Measurements from ENCODE around the gene EGLN2. TPM values are rescaled to one million over a fixed set of nuclear protein-coding genes. Genes with fewer than 3 reads are reported as not detected.
"Not testable (repeated sequence)": the region's sequence is repeated elsewhere in the genome, so short reads cannot be mapped to it uniquely, and the experiment has no call there.

The EGLN2 gene
- total and polyA plus RNA-seq, 2 donors (not counting 3 experiments of a cell fraction or from before 2014, with no cell fraction given): 118 to 152 TPM

DNA sequence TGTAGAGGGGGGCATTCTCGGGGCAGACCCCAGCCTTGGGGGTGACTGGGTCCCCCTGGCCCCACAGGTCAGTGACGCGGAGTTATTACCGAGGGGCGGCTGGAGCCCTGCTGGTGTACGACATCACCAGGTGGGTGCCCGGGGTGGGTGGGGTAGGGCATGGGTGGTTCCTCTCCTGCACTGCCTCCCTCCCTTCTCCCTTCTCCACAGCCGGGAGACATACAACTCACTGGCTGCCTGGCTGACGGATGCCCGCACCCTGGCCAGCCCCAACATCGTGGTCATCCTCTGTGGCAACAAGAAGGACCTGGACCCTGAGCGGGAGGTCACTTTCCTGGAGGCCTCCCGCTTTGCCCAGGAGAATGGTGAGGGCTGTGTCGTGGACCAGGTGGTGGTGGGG lies 15.3 kb upstream of the EGLN2 start:
- CTCF ChIA-PET: interaction anchor here (1.6 to 1.7 kb wide), 2 partner anchors 15 to 149 kb away, joined by 3 to 5 read pairs; partner anchors contain the start of gene EGLN2

DNA sequence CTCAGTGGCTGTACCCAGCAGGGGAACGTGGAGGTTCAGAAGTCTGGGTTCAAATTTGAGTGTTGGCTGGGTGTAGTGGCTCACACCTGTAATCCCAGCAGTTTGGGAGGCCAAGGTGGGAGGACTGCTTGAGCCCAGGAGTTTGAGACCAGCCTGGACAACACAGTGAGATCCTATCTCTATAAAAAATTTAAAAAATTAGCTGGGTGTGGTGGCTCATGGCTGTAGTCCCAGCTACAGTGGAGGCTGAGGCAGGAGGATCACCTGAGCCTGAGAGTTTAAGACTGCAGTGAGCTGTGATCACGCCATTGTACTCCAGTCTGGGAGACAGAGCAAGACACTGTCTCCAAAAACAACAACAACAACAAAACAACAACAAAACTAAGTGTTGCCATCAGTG lies 14.8 kb upstream of the EGLN2 start:
- H3K27ac ChIP-seq (ENCODE audit: insufficient read depth, low read depth, low read length); POLR2A ChIA-PET; H3K4me3 ChIP-seq (replicated peaks in 1 of 3; ENCODE audit: insufficient read depth in 1 of 3, low read depth in 1 of 3, low read length in 3 of 3); H3K9ac ChIP-seq (replicated peaks; ENCODE audit: extremely low read depth, insufficient read depth, low read length); H4K20me1 ChIP-seq (replicated peaks; ENCODE audit: control insufficient read depth, extremely low read depth, insufficient read depth, low read length); H3K36me3 ChIP-seq (ENCODE audit: control insufficient read depth in 2 of 2, extremely low read depth in 1 of 2, insufficient read depth in 2 of 2, low read length in 2 of 2); H2AFZ ChIP-seq (ENCODE audit: low read depth, low read length); dilution Hi-C loops (cut with MboI; ENCODE audit: extremely low pct_ligation_motif_present, low sequenced_read_pairs); H3K9me1 ChIP-seq (replicated peaks; ENCODE audit: control insufficient read depth, extremely low read depth, insufficient read depth, low read length); H3K9me3 ChIP-seq (replicated peaks; ENCODE audit: control insufficient read depth, insufficient read depth, low read length); BruUV-seq (replicated peaks); H3K79me2 ChIP-seq (ENCODE audit: control insufficient read depth, insufficient read depth, low read length); H3K4me2 ChIP-seq (ENCODE audit: insufficient read depth, low read length); intact Hi-C loops (cut with micrococcal nuclease); H3K4me1 ChIP-seq (ENCODE audit: control insufficient read depth, extremely low read depth, insufficient read depth, low read length); H3K27me3 ChIP-seq (ENCODE audit: control insufficient read depth in 2 of 2, insufficient read depth in 2 of 2, low read length in 2 of 2); FAIRE-seq; DNase-seq (ENCODE audit: low read depth, low spot score): not testable (repeated sequence)
- CTCF ChIA-PET: interaction anchor here (1.6 to 1.7 kb wide), 2 partner anchors 14 to 149 kb away, joined by 3 to 5 read pairs; partner anchors contain the start of gene EGLN2

More for the DNA sequence above, 15.3 kb upstream of the EGLN2 start:
- no peak overlapping the region for H2AFZ ChIP-seq (ENCODE audit: low read depth, low read length)
- H3K4me2 ChIP-seq (ENCODE audit: insufficient read depth, low read length): no peak overlapping the region
- no peaks in the 10 kb centered on the region for H4K20me1 ChIP-seq (replicated peaks; ENCODE audit: control insufficient read depth, extremely low read depth, insufficient read depth, low read length)
- dilution Hi-C loops (cut with MboI; ENCODE audit: extremely low pct_ligation_motif_present, low sequenced_read_pairs): no loop called here
- no peaks in the 10 kb centered on the region for H3K79me2 ChIP-seq (ENCODE audit: control insufficient read depth, insufficient read depth, low read length)
- H3K27me3 ChIP-seq (ENCODE audit: control insufficient read depth in 2 of 2, insufficient read depth in 2 of 2, low read length in 2 of 2): no peaks in the 10 kb centered on the region
- H3K9me1 ChIP-seq (replicated peaks; ENCODE audit: control insufficient read depth, extremely low read depth, insufficient read depth, low read length): no peaks in the 10 kb centered on the region
- no peak for TF ChIP-seq EZH2 (IDR thresholded peaks at IDR 0.05; ENCODE audit: borderline replicate concordance, low read depth, low read length, severe bottlenecking)
- TF ChIP-seq JUN (IDR thresholded peaks at IDR 0.05; ENCODE audit: borderline replicate concordance, insufficient read depth, insufficient read length, low read depth): no peak
- no peak for TF ChIP-seq FOS (IDR thresholded peaks at IDR 0.05; ENCODE audit: borderline replicate concordance, insufficient read depth, low read length)
- TF ChIP-seq, protein P1, sequence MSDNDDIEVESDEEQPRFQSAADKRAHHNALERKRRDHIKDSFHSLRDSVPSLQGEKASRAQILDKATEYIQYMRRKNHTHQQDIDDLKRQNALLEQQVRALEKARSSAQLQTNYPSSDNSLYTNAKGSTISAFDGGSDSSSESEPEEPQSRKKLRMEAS (IDR thresholded peaks at IDR 0.05; ENCODE audit: insufficient read depth, insufficient read length): no peak
- TF ChIP-seq MYC (IDR thresholded peaks at IDR 0.05; ENCODE audit: low read depth, low read length): no peak
- no peak for TF ChIP-seq POLR2A (IDR thresholded peaks at IDR 0.05; ENCODE audit: low read depth, low read length)
- H3K9me3 ChIP-seq (replicated peaks; ENCODE audit: control insufficient read depth, insufficient read depth, low read length): no peaks in the 10 kb centered on the region
- peaks cover 6% of the 10 kb centered on the region for H3K4me1 ChIP-seq (ENCODE audit: control insufficient read depth, extremely low read depth, insufficient read depth, low read length)
- POLR2A ChIA-PET: no interaction called here
- H3K36me3 ChIP-seq (ENCODE audit: control insufficient read depth in 2 of 2, extremely low read depth in 1 of 2, insufficient read depth in 2 of 2, low read length in 2 of 2): peaks cover 0 to 5% of the 10 kb centered on the region in 2 experiments
- no peak for FAIRE-seq
- no peak for DNase-seq (ENCODE audit: low read depth, low spot score)
- no peak overlapping the region for H3K4me3 ChIP-seq (replicated peaks in 1 of 3; ENCODE audit: insufficient read depth in 1 of 3, low read depth in 1 of 3, low read length in 3 of 3)
- no peak overlapping the region for H3K9ac ChIP-seq (replicated peaks; ENCODE audit: extremely low read depth, insufficient read depth, low read length)
- no peak overlapping the region for H3K27ac ChIP-seq (ENCODE audit: insufficient read depth, low read depth, low read length)
- intact Hi-C loops (cut with micrococcal nuclease): no loop called here
- BruUV-seq (replicated peaks): no TSS peak

Data from endothelial cell of umbilical vein (primary cell).